GM21447 (cell line): ENCODE data around the gene OR8D4.
A peak's percentile ranks its signal among the peaks of the same experiment; 100 is the strongest.
"Not testable (repeated sequence)": the region's sequence is repeated elsewhere in the genome, so short reads cannot be mapped to it uniquely, and the experiment has no call there.

Source experiments
- ATAC-seq: cut with Tn5 transposase; IDR thresholded peaks from one replicate; pipeline ENCODE4 v1.9.1; 2021; ENCODE audit not compliant: unreplicated experiment

Gene OR8D4

DNA sequence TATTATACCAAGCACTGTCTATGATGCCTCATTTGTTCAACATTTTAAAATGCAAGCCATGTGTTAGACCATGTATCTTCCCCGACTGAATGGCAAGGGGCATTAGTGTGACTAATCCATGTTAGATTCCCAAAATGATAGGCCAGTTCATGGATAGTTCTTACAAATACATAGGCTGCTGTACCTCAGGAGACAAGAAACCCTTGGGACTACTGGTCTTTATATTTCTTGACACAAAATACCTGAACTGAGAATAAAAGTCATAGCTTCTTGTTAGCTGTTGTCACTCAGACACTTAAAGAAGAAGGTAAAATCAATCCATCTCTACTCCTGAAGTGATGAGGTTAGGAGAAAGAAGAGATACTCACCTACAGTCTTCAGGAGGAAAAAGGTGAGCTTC lies at the start of gene OR8D4:
Gene OR8D4, plus strand, starts transcription at position 301 of the 400 bp plus-strand sequence. CDS start 4,265 bp downstream, outside the sequence.
- ATAC-seq = no peak

DNA sequence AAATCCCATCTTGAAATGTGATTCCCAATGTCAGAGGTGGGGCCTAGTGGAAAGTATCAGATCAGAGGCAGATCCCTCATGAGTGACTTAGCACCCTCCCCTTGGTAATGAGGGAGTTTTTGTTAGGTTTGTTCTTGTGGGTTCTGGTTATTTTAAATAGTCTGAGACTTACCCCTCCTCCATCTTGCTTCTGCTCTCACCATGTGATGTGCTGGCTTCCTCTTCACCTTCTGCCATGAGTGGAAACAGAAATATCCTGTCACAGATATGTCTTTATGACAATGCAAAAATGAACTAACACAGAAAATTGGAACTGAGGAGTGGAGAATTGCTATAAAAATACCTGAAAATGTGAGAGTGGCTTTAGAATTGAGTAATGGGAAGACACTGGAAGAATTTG lies 49.6 kb upstream of the OR8D4 start:
- ATAC-seq = no peak

DNA sequence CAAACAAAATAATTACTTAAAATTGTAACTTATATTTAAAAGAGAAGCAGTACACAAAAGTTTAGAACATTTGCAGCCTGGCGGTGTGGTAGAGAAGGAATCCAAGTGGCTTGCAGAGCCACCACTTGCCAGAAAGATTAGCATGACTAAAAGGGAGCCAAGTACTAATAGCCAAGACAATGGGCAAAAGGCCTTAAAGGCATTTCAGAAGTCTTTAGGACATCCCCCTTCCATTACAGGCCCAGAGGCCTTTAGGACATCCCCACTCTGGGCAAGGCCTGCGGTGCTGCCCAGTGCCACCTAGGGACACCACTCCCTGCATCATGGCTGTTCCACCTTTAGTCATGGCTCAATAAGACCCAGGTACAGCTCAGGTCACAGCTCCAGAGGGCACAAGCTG lies 48.9 kb upstream of the OR8D4 start:
- no peak for ATAC-seq

DNA sequence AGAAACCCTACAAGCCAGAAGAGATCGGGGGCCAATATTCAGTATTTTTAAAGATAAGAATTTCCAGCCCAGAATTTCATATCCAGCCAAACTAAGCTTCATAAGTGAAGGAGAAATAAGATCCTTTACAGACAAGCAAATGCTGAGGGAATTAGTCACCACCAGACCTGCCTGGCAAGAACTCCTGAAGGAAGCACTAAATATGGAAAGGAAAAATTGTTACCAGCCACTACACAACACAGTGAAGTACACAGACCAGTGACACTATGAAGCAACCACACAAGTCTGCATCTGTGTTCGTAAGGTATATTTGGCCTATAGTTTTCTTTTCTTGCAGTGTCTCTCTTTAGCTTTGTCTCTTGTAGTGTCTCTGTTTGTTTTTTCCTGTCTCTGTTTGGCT lies 45.5 kb upstream of the OR8D4 start:
- ATAC-seq = no peak

DNA sequence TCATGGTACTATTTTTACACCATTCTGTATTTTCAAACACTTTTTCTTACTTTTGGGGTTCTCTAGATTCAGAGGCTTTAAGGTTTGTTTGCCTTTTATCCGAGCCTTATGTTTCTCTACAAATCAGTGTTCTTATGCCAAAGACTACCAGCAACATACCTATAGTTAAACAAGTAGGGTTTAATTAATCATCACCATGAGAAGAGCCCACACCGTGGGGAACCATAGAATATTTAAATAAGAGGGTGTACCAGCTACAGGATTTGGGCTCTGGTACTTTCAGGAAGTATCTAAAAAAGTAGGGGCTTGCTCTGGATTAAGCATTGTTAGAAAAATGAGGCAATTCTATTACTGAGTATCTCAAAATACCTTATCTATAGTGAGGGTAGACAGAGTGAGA lies 42.2 kb upstream of the OR8D4 start:
- ATAC-seq = no peak

DNA sequence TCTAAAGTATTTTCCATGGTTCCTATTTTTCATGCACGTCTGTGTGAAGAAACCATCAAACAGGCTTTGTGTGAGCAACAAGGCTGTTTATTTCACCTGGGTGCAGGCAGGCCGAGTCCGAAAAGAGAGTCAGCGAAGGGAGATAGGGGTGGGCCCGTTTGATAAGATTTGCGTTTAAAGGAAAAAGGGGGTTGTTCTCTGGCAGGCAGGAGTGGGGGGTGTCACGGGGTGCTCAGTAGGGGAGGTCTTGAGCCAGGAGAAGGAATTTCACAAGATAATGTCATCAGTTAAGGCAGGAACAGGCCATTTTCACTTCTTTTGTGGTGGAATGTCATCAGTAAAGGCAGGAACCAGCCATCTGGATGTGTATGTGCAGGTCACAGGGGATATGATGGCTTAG lies 36.7 kb upstream of the OR8D4 start:
- ATAC-seq = not testable (repeated sequence)

DNA sequence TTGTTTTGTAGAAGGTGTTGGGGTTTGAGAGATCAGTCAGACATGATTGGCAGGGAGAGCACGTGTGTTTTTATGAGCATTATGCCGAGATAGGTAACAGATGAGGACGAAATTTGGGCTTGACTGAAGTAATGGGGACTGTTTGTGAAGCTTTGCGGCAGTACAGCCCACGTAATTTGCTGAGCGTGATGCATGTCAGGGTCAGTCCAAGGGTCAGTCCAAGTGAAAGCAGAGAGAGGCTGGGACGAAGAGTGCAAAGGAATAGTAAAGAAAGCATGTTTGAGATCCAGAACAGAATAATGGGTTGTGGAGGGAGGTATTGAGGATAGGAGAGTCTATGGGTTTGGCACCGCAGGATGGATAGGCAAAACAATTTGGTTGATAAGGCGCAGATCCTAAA lies 34.2 kb upstream of the OR8D4 start:
- not testable (repeated sequence) for ATAC-seq

DNA sequence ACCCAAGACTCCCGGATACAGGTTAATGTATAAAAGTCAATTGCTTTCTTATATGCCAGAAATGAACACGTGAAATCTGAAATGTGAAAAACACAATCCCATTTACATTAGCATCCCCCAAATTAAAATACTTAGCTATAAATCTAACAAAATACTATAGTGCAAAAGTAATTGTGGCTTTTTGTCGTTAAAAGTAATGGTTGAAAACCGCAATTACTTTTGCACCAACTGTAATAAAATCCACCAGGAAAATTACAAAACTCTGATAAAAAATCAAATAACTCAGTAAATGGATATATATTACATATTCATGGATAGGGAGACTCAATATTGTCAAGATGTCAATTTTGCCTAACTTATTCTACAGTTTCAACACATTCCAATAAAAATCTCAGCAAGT lies 21.1 kb upstream of the OR8D4 start:
- no peak for ATAC-seq

DNA sequence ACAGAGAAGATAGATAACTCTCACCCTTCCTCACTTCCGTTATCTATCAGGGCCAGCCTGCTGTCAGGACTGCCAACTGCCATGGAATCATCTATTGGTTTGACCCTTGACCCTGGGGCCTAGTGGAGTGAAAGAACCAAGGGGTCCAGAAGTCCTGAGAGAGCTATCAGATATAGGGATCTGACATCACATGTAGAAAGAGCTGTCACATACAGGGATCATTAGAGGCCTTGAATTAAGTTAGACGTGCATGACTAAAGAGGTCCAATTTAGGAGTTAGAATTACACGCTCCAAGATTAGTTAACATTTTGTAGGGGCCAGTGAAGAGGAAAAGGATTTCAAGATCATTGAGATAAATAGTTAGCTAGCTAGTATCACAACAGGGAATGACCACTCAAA lies 16.4 kb upstream of the OR8D4 start, which contains the start of gene TMEM225:
Gene TMEM225, minus strand, starts transcription at position 101 of the 400 bp plus-strand sequence. CDS start 245 bp downstream, outside the sequence.
- no peak for ATAC-seq

DNA sequence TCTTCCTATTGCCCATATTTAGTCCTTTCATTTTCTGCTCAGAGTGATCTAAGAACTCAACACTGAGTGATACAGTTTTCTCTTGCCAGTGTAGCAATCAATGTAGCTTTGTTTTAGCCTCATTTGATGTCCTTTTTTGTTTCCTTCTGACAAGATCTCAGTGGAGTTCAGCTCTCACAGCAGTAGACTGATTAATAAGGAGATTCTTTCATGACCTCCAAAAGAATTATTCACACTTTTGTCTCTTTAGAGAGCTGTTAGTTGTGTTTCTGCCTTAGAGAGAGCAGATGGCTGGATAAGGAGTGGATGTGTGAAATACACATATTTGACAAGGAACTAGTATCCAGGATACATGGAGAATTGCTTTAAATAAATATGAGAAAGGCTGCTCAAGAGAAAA lies 9.9 kb upstream of the OR8D4 start:
- ATAC-seq = no peak

DNA sequence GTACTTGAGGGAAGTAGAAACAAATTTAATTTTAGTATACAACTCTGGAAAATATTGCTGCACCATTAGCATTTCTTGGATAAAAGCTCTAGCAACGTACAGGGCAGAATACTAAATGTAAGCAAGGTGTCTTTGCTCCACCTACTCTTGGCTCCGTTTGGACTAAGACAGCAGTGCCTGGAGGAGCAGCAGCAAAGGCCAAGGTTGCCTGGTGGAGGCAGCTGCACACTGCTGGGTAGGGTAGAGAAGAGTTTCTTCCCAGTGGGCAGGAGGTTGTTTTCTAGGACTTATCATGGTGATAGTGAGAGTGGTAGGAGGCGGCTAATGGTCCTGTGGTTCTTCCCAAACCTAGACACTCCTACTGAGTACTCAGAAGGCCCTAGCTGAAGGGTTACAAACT lies 2.2 kb upstream of the OR8D4 start:
- ATAC-seq = no peak

DNA sequence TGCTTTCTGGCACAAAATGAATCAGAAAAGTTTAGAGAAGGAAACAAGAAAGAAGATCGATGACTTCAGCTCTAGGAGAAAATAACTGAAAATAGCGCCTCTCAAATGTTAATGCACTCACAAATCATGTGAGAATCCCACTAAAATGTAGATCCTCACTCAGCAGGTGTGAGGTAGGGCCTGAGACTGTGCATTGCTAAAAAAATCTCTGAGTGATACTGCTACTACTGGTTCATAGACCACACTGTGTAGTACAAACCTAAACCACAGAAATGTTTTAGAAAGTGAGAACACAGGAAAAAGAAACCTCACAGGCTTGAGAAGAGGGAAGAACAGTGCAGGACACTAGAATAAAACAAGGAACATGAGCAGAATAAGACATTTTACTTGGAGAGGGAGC lies 2.0 kb downstream of the OR8D4 start:
- peak; percentile 74 for ATAC-seq

DNA sequence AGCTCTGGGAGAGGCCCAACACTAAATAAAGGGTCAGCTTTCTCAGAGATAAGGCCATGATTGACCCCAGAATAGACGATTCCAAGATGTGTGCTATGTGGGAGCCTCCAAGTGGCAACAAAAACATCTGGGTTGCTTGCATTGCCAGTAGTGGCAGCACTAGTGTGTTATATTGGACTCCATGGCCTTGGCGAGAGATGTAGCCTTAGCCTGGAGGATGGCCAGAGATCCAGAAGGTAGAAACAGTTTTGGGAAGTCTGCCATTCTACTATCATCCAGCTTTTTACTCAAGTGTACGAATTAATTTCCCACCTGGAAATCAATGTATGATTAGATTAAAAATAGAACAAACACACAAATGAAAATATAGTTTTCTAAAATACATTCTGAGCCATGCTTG lies 3.0 kb downstream of the OR8D4 start:
- no peak for ATAC-seq

DNA sequence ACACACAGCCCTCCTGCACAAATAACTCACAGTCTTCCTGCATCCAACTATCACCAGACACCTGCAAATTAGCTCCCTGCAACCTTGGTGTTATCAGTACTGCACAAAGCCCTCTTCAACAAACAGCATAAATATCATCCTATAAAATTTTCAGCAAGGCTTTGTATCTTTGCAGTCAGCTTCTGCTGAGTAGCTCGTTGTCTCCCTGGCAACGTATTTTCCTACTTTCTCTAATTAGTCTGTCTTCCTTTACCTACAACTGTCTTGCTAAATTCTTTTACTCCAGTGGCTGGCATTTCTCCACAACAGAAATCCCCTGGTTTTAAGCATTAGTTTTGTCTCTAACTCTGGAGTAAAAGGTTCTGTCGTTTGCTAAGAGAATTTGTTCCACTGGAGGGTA lies 3.9 kb downstream of the OR8D4 start:
- no peak for ATAC-seq

DNA sequence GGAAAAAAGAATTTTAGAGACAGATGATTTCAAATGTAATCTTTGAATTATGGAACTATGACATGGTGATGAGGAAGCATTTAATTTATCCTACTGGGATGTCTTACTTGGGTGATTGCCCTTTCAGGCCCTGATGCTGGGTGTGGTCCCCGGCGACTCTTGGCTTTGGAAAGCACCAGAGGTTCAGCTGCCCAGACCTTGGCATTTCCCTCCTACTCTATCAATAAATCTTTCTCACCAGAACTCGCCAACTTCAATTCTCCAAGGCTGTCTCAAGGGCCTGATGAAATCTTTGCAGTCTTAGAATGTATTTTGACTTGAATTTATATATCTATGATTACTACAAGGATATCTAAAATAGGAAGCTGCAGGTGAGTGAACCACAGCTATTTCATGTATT lies 19.0 kb downstream of the OR8D4 start:
- no peak for ATAC-seq

DNA sequence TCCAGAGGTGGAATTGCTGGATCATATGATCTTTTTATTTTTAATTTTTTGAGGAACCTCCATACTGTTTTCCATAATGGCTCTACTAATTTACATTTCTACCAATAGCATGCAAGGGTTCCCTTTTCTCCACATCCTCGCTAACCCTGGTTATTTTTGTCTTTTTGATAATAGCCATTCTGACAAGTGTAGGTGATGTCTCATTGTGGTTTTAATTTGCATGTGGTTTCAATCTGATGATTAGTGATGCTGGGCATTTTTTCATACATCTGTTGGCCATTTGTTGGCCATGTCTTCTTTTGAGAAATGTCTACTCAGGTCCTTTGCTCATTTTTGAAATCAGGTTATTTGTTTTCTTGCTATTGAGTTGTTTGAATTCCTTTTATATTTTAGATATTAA lies 22.1 kb downstream of the OR8D4 start:
- ATAC-seq = no peak

DNA sequence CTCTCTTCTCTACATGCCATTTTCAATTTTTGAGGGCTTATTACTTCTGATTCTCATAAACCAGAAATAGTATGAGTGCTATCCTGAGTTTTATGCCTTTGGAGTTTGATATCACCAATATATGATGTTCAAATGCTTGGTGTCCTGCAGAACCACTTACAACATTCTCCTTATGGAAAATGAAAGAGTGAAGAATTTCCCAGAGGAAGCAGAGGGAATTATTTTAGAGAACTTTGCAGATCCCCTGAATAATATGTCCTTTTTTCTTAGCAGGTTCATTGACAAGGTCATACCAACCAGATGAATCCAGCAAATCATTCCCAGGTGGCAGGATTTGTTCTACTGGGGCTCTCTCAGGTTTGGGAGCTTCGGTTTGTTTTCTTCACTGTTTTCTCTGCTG lies 37.4 kb downstream of the OR8D4 start, which contains the start of gene OR4D5:
Gene OR4D5, plus strand, starts transcription at position 301 of the 400 bp plus-strand sequence. Its CDS starts 0 bp downstream, at position 301.
- ATAC-seq = no peak

DNA sequence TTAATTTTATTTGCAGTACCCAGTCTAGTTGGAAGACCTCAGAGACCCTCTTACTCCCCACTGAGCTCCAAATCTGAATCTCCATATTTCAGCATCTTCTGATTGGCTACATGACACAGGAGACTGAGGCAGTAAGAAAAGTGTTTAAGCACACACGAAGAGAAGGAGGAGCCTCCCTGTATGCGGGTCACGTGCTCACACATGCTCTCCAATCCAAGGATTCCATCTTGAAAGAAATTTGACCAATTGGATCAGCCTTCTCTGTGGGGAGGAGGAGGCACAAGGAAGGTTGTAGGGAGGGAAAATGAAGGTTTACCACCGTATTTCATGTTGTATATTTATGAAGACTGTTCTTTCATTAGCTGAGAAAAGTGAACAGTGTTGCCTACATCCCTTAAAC lies 40.4 kb downstream of the OR8D4 start:
- ATAC-seq = no peak

DNA sequence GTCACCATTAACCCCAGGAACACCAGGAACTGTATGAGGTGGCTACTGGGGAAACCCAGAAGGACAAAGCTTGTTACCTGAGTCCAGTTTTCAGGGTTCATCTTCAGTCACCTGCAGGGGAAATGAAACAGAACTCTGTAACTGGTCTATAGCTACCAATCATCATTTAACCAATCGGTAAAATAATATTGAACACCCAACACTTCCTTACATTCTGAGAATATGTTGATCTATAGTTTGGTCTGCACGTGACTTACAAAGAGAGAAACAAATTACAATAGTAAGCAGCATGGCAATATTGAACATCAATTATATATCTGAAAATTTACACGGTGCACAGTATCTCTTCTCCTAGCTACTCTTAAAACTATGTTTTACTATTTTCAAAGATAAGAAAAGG lies 41.8 kb downstream of the OR8D4 start, which contains the start of gene OR6T1:
Gene OR6T1, minus strand, starts transcription at position 101 of the 400 bp plus-strand sequence. Its CDS starts 0 bp downstream, at position 101.
- no peak for ATAC-seq

DNA sequence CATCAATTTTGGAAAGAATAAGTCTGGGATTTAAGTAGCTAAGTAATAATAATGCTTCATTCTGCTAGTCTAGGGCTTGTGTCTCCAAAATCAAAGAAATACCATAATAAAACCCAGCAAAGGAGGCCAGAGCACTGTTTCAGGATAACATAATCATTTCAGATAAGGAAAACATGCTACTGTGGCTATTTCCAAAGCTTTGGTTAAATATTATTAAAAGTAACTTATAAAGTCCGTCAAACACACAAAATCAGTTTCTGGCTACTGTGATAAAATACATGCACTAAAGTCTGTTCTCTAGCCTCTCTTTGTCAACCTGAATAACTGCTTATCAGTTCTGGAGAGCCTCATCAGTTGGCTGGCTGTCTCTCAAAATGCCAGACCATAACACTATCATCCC lies 43.2 kb downstream of the OR8D4 start:
- ATAC-seq = no peak

DNA sequence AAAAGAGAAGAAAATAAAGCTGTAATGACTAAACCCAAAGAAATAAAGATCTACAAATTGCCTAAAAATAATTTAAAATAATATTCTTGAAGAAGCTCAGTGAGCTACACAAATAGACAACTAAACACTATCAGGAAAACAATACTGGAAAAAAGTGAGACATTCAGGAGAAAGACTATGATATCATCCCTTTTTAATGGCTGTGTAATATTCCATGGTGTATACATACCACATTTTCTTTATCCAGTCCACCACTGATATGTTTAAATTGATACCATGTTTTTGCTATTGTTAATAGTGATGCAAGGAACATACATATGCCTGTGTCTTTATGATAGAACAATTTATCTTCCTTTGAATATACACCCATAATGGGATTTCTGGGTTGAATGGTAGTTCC lies 54.8 kb downstream of the OR8D4 start:
- ATAC-seq = no peak
